HG02763 (cell line): ENCODE results near the gene OBSCN.

Source experiments
- ATAC-seq: cut with Tn5 transposase; IDR thresholded peaks from one replicate; pipeline ENCODE4 v1.9.1; 2021; ENCODE audit warnings: mild to moderate bottlenecking, moderate library complexity; ENCODE audit not compliant: unreplicated experiment

The OBSCN gene

DNA sequence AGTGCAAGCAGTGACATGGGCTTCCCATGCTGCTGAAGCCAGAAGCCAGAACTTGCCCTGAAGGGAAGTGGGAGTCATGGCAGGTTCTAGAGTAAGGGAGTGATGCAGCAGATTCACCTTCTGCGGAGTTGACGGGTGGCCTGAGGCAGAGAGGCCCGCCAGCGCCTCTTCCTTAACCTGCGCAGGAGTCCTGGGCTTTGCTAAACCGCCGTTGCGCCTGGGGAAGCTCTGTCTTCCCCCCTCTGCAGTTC lies 67.3 kb downstream of the OBSCN start:
- no peak for ATAC-seq

GRCh38 chr1:228275430-228276173 lies 67.8 kb downstream of the OBSCN start:
- no peak for ATAC-seq

DNA sequence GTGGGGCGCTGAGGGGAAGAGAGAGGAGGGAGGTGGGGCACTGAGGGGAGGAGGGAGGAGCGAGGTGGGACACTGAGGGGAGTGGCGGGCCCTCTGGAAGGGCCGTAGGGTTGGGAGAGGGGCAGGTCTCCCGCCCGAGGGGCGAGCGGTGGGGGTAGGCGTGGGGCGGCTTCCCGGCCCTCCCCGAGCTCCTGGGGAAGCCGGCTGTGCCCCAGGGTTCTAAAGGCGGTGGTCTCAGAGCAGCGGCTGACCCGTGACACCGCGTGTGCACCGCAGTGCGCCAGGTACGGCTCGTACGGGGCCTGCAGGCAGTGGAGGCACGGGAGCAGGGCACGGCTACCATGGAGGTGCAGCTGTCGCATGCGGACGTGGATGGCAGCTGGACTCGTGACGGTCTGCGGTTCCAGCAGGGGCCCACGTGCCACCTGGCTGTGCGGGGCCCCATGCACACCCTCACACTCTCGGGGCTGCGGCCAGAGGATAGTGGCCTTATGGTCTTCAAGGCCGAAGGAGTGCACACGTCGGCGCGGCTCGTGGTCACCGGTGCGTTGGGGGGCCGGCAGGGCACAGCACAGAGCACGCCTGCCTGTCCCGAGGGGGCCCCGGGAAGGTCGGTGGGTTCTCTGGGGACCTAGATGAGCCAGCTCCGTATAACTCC lies 68.5 kb downstream of the OBSCN start:
- ATAC-seq, result no peak

GRCh38 chr1:228276901-228277490 lies 69.2 kb downstream of the OBSCN start:
- ATAC-seq, result no peak

GRCh38 chr1:228277491-228278431 lies 69.9 kb downstream of the OBSCN start:
- no peak for ATAC-seq

GRCh38 chr1:228278432-228278941 lies 70.6 kb downstream of the OBSCN start:
- no peak for ATAC-seq

DNA sequence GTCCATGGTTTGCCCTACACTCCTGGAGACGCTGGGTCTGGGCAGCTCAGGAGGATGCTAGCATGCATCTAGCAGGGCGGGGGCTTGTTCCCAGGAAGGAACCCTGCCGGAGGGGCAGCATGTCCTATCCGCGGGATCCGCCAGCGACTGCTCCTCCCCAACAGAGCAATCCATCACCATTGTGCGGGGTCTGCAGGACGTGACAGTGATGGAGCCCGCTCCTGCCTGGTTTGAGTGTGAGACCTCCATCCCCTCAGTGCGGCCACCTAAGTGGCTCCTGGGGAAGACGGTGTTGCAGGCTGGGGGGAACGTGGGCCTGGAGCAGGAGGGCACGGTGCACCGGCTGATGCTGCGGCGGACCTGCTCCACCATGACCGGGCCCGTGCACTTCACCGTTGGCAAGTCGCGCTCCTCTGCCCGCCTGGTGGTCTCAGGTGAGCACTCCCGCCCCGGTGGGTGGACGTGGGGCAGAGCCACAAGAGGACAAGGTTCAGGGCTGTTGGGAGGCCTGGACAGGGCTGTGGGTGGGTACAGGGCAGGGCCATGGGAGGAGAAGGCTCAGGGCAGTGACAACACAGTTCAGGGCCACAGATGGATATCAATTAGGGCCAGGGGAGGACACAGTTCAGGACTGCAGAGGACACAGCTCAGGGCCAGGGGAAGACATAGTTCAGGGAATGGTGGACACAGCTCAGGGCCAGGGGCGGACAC lies 71.3 kb downstream of the OBSCN start:
- ATAC-seq, result no peak

DNA sequence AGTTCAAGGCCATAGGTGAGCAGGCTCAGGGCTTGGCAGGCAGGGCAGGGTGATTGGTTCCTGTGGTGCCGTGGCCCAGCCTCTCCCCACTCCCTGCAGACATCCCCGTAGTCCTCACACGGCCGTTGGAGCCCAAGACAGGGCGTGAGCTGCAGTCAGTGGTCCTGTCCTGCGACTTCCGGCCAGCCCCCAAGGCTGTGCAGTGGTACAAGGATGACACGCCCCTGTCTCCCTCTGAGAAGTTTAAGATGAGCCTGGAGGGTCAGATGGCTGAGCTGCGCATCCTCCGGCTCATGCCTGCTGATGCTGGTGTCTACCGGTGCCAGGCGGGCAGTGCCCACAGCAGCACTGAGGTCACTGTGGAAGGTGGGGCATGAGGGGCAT lies 71.9 kb downstream of the OBSCN start:
- no peak for ATAC-seq

DNA sequence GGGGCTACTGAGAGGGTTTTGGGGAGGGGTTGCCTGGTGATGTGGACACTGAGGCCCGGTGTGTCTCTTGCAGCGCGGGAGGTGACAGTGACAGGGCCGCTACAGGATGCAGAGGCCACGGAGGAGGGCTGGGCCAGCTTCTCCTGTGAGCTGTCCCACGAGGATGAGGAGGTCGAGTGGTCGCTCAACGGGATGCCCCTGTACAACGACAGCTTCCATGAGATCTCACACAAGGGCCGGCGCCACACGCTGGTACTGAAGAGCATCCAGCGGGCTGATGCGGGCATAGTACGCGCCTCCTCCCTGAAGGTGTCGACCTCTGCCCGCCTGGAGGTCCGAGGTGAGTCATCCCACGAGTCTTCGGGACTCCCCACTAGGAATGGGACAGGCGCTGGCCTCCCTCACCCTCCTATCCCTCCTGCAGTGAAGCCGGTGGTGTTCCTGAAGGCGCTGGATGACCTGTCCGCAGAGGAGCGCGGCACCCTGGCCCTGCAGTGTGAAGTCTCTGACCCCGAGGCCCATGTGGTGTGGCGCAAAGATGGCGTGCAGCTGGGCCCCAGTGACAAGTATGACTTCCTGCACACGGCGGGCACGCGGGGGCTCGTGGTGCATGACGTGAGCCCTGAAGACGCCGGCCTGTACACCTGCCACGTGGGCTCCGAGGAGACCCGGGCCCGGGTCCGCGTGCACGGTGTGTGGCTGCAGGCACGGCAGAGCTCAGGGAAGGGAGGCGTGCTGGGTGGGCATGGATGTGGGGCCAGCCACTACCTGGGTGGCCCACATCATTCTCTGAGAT lies 72.5 kb downstream of the OBSCN start:
- no peak for ATAC-seq

GRCh38 chr1:228280961-228281591 lies 73.2 kb downstream of the OBSCN start:
- ATAC-seq, result no peak

DNA sequence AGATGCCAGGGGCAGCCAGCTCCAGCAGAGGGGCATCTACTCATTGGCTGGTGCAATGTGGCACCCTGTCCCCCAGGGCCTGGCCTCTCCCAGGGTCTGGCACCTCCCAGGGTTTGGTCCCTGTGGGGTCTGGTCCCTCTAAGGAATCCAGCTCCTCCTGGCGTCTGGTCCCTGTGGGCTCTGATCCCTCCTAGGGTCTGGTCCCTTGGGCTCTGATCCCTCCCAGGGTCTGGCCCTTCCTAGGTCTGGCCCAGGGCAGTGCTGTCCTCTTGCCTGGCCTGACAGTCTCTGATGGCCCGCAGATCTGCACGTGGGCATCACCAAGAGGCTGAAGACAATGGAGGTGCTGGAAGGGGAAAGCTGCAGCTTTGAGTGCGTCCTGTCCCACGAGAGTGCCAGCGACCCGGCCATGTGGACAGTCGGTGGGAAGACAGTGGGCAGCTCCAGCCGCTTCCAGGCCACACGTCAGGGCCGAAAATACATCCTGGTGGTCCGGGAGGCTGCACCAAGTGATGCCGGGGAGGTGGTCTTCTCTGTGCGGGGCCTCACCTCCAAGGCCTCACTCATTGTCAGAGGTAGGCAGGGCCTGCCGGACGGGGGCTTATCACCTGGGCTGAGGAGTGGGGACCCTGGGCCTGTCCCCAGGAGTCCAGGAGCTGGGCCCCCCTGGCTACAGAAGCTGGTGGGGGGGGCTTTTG lies 73.9 kb downstream of the OBSCN start:
- ATAC-seq, result no peak

GRCh38 chr1:228282329-228283042 lies 74.6 kb downstream of the OBSCN start:
- no peak for ATAC-seq

DNA sequence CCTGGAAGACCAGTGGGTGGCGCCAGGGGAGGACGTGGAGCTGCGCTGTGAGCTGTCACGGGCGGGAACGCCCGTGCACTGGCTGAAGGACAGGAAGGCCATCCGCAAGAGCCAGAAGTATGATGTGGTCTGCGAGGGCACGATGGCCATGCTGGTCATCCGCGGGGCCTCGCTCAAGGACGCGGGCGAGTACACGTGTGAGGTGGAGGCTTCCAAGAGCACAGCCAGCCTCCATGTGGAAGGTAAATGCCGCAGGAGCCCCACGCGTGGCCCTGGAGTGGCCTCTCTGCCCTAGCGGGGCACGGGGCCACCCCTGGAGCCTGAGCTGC lies 75.2 kb downstream of the OBSCN start:
- ATAC-seq, result no peak

DNA sequence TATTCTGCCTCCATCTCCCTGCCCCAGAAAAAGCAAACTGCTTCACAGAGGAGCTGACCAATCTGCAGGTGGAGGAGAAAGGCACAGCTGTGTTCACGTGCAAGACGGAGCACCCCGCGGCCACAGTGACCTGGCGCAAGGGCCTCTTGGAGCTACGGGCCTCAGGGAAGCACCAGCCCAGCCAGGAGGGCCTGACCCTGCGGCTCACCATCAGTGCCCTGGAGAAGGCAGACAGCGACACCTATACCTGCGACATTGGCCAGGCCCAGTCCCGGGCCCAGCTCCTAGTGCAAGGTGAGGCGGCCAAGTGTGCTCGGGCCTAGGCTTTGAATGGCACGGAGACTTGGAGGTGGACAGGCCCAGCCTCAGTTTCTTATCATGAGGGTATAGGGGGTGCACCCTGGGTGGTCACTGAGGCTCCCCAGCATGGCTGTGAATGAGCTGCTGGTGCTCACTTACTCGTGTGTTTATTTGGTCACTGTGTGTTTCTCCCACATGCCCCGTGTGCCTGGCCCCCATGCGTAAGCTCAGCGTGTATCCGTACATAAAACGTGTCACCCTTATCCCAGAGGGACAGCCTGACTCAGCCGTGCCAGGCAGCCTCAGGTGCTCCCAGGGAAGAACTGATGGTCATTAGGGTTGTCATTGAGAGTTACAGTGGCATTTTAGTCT lies 75.8 kb downstream of the OBSCN start:
- no peak for ATAC-seq

DNA sequence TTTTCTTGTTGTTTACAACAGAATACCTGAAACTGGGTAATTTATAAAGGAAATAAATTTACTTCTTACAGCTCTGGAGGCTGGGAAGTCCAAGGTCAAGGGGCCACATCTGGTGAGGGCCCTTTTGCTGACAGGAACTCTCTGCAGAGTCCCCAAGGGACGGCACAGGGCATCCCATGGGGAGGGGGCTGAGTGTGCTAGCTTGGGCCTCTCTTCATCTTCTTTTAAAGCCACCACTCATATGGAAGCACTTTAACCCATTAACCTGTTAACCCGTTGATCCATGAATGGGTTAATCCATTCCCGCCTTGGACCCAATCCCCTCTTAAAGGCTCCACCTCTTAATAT lies 76.3 kb downstream of the OBSCN start:
- ATAC-seq, result no peak

- ATAC-seq, result no peak
Measured at GRCh38 chr1:228284521-228284920, 76.7 kb downstream of the OBSCN start.

DNA sequence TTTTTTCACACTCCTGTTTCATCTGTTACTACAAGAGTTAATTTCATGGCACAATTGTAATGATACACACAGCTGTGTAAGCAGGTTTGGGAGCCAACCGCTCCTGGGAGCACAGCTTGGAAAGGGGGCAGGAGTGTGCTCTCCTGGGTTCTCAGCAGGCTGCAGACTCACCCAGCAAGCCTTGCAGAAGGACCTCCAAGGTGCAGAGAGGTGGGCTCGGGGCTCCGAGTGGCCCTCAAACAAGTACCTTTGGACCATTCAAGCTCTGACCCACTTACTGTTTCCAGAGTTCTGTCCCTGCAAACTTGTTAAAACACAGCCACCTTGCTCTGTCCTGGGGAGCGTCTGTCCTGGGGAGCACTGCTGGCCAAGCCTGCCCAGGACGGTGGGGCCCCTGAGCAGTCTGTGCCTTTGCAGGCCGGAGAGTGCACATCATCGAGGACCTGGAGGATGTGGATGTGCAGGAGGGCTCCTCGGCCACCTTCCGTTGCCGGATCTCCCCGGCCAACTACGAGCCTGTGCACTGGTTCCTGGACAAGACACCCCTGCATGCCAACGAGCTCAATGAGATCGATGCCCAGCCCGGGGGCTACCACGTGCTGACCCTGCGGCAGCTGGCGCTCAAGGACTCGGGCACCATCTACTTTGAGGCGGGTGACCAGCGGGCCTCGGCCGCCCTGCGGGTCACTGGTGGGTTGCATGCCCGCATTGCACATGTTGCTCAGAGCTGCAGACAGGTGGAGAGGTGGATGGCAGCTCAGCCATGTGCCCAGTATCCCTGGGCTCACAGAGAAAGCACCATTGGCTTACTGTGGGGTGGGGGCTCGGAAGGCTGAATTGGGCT lies 78.0 kb downstream of the OBSCN start:
- ATAC-seq, result no peak
